A549 (cell line): ENCODE measurements around the gene DEFB129. TPM values are rescaled to one million over a fixed set of nuclear protein-coding genes. Genes with fewer than 3 reads are reported as not detected.
A peak's percentile ranks its signal among the peaks of the same experiment; 100 is the strongest.

Source experiments
- ATAC-seq, 2 experiments: fragments of 200-7000 bp in 1 of 2; fragments of >200 bp in 1 of 2; cut with Nextera tagmentation in 1 of 2; cut with Tn5 transposase in 1 of 2; 3 replicates each; pipeline versions ENCODE4 v1.8.0 to v1.9.1; 2018 to 2020; ENCODE audit warnings: mild to moderate bottlenecking in 1 of 2, moderate library complexity in 1 of 2
- CTCF ChIA-PET: fragments of 300-600 bp; sonication (Branson Sonifier 250); formaldehyde crosslinking; extraction: SDS; loops from one replicate; lab custom pipeline; 2021; ENCODE audit warnings: antibody characterized with exemption, inconsistent platforms; lab: Yijun Ruan, JAX
- POLR2A ChIA-PET: fragments of 350-600 bp; formaldehyde crosslinking; extraction: SDS; loops from one replicate; lab custom pipeline; 2021; ENCODE audit warnings: antibody characterized with exemption, inconsistent platforms; lab: Yijun Ruan, JAX
- DNase-seq, 2 experiments: peaks; one replicate each; pipeline versions ENCODE4 v3.0.0 to v3.0.0-alpha.2; 2011 to 2016; ENCODE audit warnings: low read depth in 1 of 2, low spot score in 1 of 2
- FAIRE-seq: peaks from 2 replicates; lab custom pipeline; 2011; peaks lifted over from hg19 to GRCh38; lab: Jason Lieb, UNC
- H3K27ac ChIP-seq, 2 experiments: fragments of >200 bp; sonication (Bioruptor Twin); formaldehyde crosslinking; 3 replicates each; pipeline ENCODE4 v1.5.1; 2016 to 2017
- H3K4me1 ChIP-seq: fragments of >200 bp; sonication (Bioruptor Twin); formaldehyde crosslinking; 3 replicates; pipeline ENCODE4 v1.6.1; 2016
- H3K4me2 ChIP-seq: fragments of >200 bp; sonication (Bioruptor Twin); formaldehyde crosslinking; 3 replicates; pipeline ENCODE4 v1.6.1; 2016
- H3K4me3 ChIP-seq: fragments of >200 bp; sonication (Bioruptor Twin); formaldehyde crosslinking; 3 replicates; pipeline ENCODE4 v1.5.1; 2016
- H3K9me3 ChIP-seq: fragments of >200 bp; sonication (Bioruptor Twin); formaldehyde crosslinking; 3 replicates; pipeline ENCODE4 v1.6.1; 2016
- CBX8 ChIP-seq: fragments of 200-600 bp; sonication (generic); IDR thresholded peaks from 2 replicates; pipeline ENCODE4 v1.6.1; 2016
- CHD4 ChIP-seq: fragments of 200-600 bp; sonication (generic); IDR thresholded peaks from 2 replicates; pipeline ENCODE4 v1.6.1; 2016; ENCODE audit warnings: antibody characterized with exemption, mild to moderate bottlenecking, borderline replicate concordance
- E2F6 ChIP-seq: IDR thresholded peaks from 2 replicates; pipeline ENCODE4 v1.6.1; 2012; ENCODE audit warnings: low read depth, borderline replicate concordance
- EHMT2 ChIP-seq: fragments of 200-600 bp; sonication (generic); IDR thresholded peaks from 2 replicates; pipeline ENCODE4 v1.6.1; 2016; ENCODE audit warnings: antibody characterized with exemption, low read depth, mild to moderate bottlenecking, moderate library complexity
- EP300 ChIP-seq, 2 experiments: fragments of >200 bp; sonication (Bioruptor Twin); formaldehyde crosslinking; IDR thresholded peaks; 2 replicates in 1 of 2; 3 replicates in 1 of 2; pipeline ENCODE4 v1.6.1; 2016 to 2017
- FOXS1 ChIP-seq: fragments of 250-450 bp; sonication (Bioruptor Pico); IDR thresholded peaks from 2 replicates; pipeline ENCODE4 v1.5.0; 2020; ENCODE audit warnings: mild to moderate bottlenecking, moderate library complexity
- HDAC2 ChIP-seq: fragments of 200-600 bp; sonication (generic); IDR thresholded peaks from 2 replicates; pipeline ENCODE4 v1.6.1; 2016
- HMGXB4 ChIP-seq: fragments of 250-450 bp; sonication (Bioruptor Pico); IDR thresholded peaks from 2 replicates; pipeline ENCODE4 v1.5.0; 2021; ENCODE audit warnings: mild to moderate bottlenecking, moderate library complexity, borderline replicate concordance
- HOXB13 ChIP-seq: fragments of 250-450 bp; sonication (Bioruptor Pico); IDR thresholded peaks from 2 replicates; pipeline ENCODE4 v1.5.0; 2020; ENCODE audit warnings: low read depth, mild to moderate bottlenecking, moderate library complexity
- HOXB5 ChIP-seq: fragments of 250-450 bp; sonication (Bioruptor Pico); IDR thresholded peaks from 2 replicates; pipeline ENCODE4 v1.5.0; 2020; ENCODE audit warnings: mild to moderate bottlenecking, moderate library complexity
- JUN ChIP-seq, 2 experiments: fragments of >200 bp; sonication (Bioruptor Twin); formaldehyde crosslinking; IDR thresholded peaks; 2 replicates in 1 of 2; 3 replicates in 1 of 2; pipeline ENCODE4 v1.6.1; 2016 to 2017
- JUNB ChIP-seq: fragments of >200 bp; sonication (Bioruptor Twin); formaldehyde crosslinking; IDR thresholded peaks from 2 replicates; pipeline ENCODE4 v1.6.1; 2016
- MAFK ChIP-seq: fragments of 450-650 bp; IDR thresholded peaks from 2 replicates; pipeline ENCODE4 v1.6.1; 2014; ENCODE audit not compliant: partially characterized antibody
- MYC ChIP-seq: IDR thresholded peaks from 2 replicates; pipeline ENCODE4 v1.6.1; 2012; ENCODE audit warnings: mild to moderate bottlenecking, inconsistent platforms, low read length, improper control_type of control experiment, borderline replicate concordance
- NR3C1 ChIP-seq: fragments of >200 bp; sonication (Bioruptor Twin); formaldehyde crosslinking; IDR thresholded peaks from 3 replicates; pipeline ENCODE4 v1.6.1; 2017
- POLR2AphosphoS2 ChIP-seq: conservative IDR thresholded peaks from 2 replicates; pipeline ENCODE4 v1.6.1; 2012; ENCODE audit warnings: low read length, improper control_type of control experiment, inconsistent platforms
- RAD21 ChIP-seq, 2 experiments: fragments of >200 bp in 1 of 2; sonication (Bioruptor Twin) in 1 of 2; formaldehyde crosslinking in 1 of 2; IDR thresholded peaks in 1 of 2; conservative IDR thresholded peaks in 1 of 2; 2 replicates in 1 of 2; 3 replicates in 1 of 2; pipeline ENCODE4 v1.6.1; 2012 to 2018; ENCODE audit warnings: inconsistent platforms in 1 of 2
- RARB ChIP-seq: fragments of 250-450 bp; sonication (Bioruptor Pico); IDR thresholded peaks from 2 replicates; pipeline ENCODE4 v1.8.0; 2021; ENCODE audit warnings: mild to moderate bottlenecking, moderate library complexity
- RNF2 ChIP-seq: fragments of 200-600 bp; sonication (generic); IDR thresholded peaks from 2 replicates; pipeline ENCODE4 v1.6.1; 2016; ENCODE audit warnings: low read depth, mild to moderate bottlenecking, antibody characterized with exemption, moderate library complexity, borderline replicate concordance
- TP53 ChIP-seq: fragments of 250-450 bp; sonication (Bioruptor Pico); IDR thresholded peaks from 2 replicates; pipeline ENCODE4 v1.5.0; 2021; ENCODE audit warnings: mild to moderate bottlenecking, moderate library complexity
- ZSCAN20 ChIP-seq: fragments of 250-450 bp; sonication (Bioruptor Pico); IDR thresholded peaks from 2 replicates; pipeline ENCODE4 v1.8.0; 2022; ENCODE audit warnings: mild to moderate bottlenecking, moderate library complexity
- WGBS: methylation state at CpG from one replicate; pipeline ENCODE4 v1.1.6; 2017; ENCODE audit errors: missing lambda C conversion rate; 5-methylcytosine and 5-hydroxymethylcytosine counted together
- polyA plus RNA-seq, 4 experiments: library from polyadenylated mRNA; depleted of rRNA in 3 of 4; stranded (reverse); fragments of >200 nt; fragmentation: RNase III in 1 of 4; extraction: RNeasy Plus Mini Kit Qiagen cat#74134 plus additional on column Dnase treatment in 1 of 4; gene quantifications; 2 replicates in 3 of 4; 3 replicates in 1 of 4; pipeline ENCODE4 v1.2.3, GENCODE V29; 2011 to 2017
- TF ChIP-seq, protein P1 (sequence below): fragments of >200 bp; sonication (Bioruptor Twin); formaldehyde crosslinking; IDR thresholded peaks from 3 replicates; pipeline ENCODE4 v1.5.1; 2016
- TF ChIP-seq, protein P2 (sequence below): IDR thresholded peaks from 2 replicates; pipeline ENCODE4 v1.6.1; 2012

Gene DEFB129
- polyA plus RNA-seq, 2 of the 4 experiments (the other 2 are of a cell fraction), result not detected

GRCh38 chr20:266596-267562 is 39.8 kb downstream of the DEFB129 start (continued):
- TF ChIP-seq RAD21 (conservative IDR thresholded peaks at IDR 0.05 in 1 of 2, IDR thresholded peaks at IDR 0.05 in 1 of 2), result peak; percentile 94
- TF ChIP-seq JUN (IDR thresholded peaks at IDR 0.05), result peak in 1 of 2 experiments; percentile 48; a peak in 1 of 5 replicates
- TF ChIP-seq HOXB13, result peak; percentile 46; the same call in 1 of the 2 replicates
- TF ChIP-seq, all 56 proteins: peak for 13

GRCh38 chr20:270517-270916 is 43.5 kb downstream of the DEFB129 start:
- 87% methylated on average over 5 of the region's 5 CpGs for WGBS
- CTCF ChIA-PET, result interaction anchor here (8.1 to 13.5 kb wide), 2 partner anchors 12 to 61 kb away, joined by 57 to 86 read pairs; no protein-coding TSS in a partner anchor
- Histone ChIP-seq H3K4me3 (no peak overlapping the region), H3K4me1 (no peaks in the 10 kb centered on the region), H3K27ac (no peak overlapping the region), H3K4me2 (no peak overlapping the region), H3K9me3 (no peaks in the 10 kb centered on the region)
- POLR2A ChIA-PET, result interaction anchor here (0.5 kb wide), 1 partner anchor 54 kb away, joined by 3 read pairs; no protein-coding TSS in a partner anchor
- no peak for ATAC-seq
- TF ChIP-seq HMGXB4 (CRISPR knock-in tag), result no peak
- TF ChIP-seq MYC, result no peak
- TF ChIP-seq, protein P1, sequence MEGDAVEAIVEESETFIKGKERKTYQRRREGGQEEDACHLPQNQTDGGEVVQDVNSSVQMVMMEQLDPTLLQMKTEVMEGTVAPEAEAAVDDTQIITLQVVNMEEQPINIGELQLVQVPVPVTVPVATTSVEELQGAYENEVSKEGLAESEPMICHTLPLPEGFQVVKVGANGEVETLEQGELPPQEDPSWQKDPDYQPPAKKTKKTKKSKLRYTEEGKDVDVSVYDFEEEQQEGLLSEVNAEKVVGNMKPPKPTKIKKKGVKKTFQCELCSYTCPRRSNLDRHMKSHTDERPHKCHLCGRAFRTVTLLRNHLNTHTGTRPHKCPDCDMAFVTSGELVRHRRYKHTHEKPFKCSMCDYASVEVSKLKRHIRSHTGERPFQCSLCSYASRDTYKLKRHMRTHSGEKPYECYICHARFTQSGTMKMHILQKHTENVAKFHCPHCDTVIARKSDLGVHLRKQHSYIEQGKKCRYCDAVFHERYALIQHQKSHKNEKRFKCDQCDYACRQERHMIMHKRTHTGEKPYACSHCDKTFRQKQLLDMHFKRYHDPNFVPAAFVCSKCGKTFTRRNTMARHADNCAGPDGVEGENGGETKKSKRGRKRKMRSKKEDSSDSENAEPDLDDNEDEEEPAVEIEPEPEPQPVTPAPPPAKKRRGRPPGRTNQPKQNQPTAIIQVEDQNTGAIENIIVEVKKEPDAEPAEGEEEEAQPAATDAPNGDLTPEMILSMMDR, result no peak
- no peak for TF ChIP-seq MAFK
- no peak for TF ChIP-seq E2F6
- TF ChIP-seq, protein P2, sequence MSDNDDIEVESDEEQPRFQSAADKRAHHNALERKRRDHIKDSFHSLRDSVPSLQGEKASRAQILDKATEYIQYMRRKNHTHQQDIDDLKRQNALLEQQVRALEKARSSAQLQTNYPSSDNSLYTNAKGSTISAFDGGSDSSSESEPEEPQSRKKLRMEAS, result no peak
- TF ChIP-seq EP300 (IDR thresholded peaks at IDR 0.05), result no peak
- TF ChIP-seq HOXB5, result no peak
- FAIRE-seq, result no peak
- DNase-seq, result no peak

GRCh38 chr20:271069-271468 is 44.0 kb downstream of the DEFB129 start:
- CTCF ChIA-PET, result interaction anchor here (8.1 to 13.5 kb wide), 2 partner anchors 12 to 60 kb away, joined by 57 to 86 read pairs; no protein-coding TSS in a partner anchor
- Histone ChIP-seq H3K4me1 (no peaks in the 10 kb centered on the region), H3K4me3 (no peak overlapping the region), H3K27ac (no peak overlapping the region), H3K9me3 (no peaks in the 10 kb centered on the region), H3K4me2 (no peak overlapping the region)
- ATAC-seq (no peak), FAIRE-seq (no peak), DNase-seq (no peak)
- WGBS, result 90% methylated on average over 4 of the region's 4 CpGs
- TF ChIP-seq JUN (IDR thresholded peaks at IDR 0.05) (no peak), CBX8 (no peak), ZSCAN20 (CRISPR knock-in tag) (no peak), TP53 (CRISPR knock-in tag) (no peak), JUNB (no peak), POLR2AphosphoS2 (no peak), RNF2 (no peak), HDAC2 (no peak), RARB (no peak), NR3C1 (no peak), CHD4 (no peak), EHMT2 (no peak), FOXS1 (CRISPR knock-in tag) (no peak)
- TF ChIP-seq, protein P2, result no peak
- POLR2A ChIA-PET, result interaction anchor here (0.5 kb wide), 1 partner anchor 53 kb away, joined by 3 read pairs; no protein-coding TSS in a partner anchor
